T-helper 17 cell (primary cell): ENCODE data around the gene NUMB. TPM values are rescaled to one million over a fixed set of nuclear protein-coding genes. Genes with fewer than 3 reads are reported as not detected.

Experiments
- ATAC-seq: fragments of 150-1000 bp; cut with Tn5 transposase; 2 replicates; pipeline ENCODE4 v1.10.0; 2021; ENCODE audit warnings: mild to moderate bottlenecking, moderate library complexity
- DNase-seq, 3 donors: peaks; one replicate each; pipeline versions ENCODE4 v3.0.0 to v3.0.0-alpha.2; 2020 to 2021
- H3K9me3 ChIP-seq: one replicate; pipeline ENCODE4 v1.7.0; 2013; ENCODE audit warnings: low read length, mild to moderate bottlenecking; ENCODE audit not compliant: control insufficient read depth, poor library complexity, severe bottlenecking
- H3K27ac Mint-ChIP-seq: one replicate; pipeline ENCODE4 v1.8.0; 2022; ENCODE audit warnings: mild to moderate bottlenecking, moderate library complexity, mixed read lengths
- H3K27me3 Mint-ChIP-seq: one replicate; pipeline ENCODE4 v1.8.0; 2022; ENCODE audit warnings: mixed read lengths
- H3K36me3 Mint-ChIP-seq: one replicate; pipeline ENCODE4 v1.8.0; 2022; ENCODE audit warnings: low read depth, mixed read lengths
- H3K4me1 Mint-ChIP-seq: one replicate; pipeline ENCODE4 v1.8.0; 2022; ENCODE audit warnings: mild to moderate bottlenecking, mixed read lengths
- H3K4me3 Mint-ChIP-seq: one replicate; pipeline ENCODE4 v1.8.0; 2022; ENCODE audit warnings: mild to moderate bottlenecking, moderate library complexity, mixed read lengths
- total RNA-seq, 4 donors: library from RNA in 2 of 4; stranded (reverse) in 2 of 4; gene quantifications; one replicate each; pipeline ENCODE4 v1.2.3 and lab custom pipeline; 2022 to 2026

The NUMB gene
- total RNA-seq, 2 donors from 2014 or later, result 38.8 to 45.7 TPM

DNA sequence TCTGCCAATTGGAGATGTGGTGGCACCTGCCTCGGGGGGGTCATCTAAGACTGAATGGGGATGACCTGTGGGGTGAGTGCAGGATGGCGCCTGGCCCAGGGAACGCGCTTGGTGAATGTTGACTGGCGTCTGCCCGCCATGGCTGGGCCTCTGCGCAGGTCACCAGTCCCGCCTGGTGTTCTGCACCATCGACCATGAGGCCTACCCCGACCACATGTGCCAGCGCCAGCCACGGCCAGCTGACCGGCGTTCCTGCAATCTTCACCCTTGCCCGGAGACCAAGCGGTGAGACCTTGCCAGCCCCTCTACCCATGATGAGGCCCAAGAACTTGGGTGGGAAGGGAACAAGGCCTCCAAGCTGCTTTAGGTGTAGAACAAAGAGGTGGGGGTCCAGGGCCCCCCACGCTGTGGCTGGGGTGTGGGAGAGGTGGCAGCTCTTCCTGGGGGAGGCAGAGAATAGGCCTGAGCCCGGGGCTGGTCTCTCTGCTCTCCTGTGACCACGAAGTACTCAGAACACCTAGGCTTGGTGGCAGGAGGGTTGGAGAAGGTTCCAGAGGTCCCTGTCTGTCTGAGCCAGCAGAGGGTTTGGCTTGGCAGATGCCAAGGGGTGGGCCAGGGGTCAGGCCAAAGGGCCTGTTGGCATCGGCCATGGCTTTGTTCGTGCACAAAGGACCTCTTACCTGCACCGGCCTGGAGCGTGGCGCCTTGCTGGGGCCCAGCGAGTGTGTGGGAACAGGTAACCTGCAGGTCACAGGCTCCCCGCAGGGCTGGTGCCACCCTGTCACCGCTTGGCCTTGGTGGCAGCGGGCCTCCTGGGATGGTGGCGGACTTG, 205.6 kb downstream of the NUMB start:
- H3K9me3 ChIP-seq, result no peaks in the 10 kb centered on the region
- H3K4me1 Mint-ChIP-seq, result peaks cover 6% of the 10 kb centered on the region
- H3K36me3 Mint-ChIP-seq, result no peaks in the 10 kb centered on the region
- DNase-seq, result peak in 1 of 3 donors; percentile 4
- H3K27ac Mint-ChIP-seq, result no peak overlapping the region
- H3K4me3 Mint-ChIP-seq, result no peak overlapping the region
- no peaks in the 10 kb centered on the region for H3K27me3 Mint-ChIP-seq
- no peak for ATAC-seq

DNA sequence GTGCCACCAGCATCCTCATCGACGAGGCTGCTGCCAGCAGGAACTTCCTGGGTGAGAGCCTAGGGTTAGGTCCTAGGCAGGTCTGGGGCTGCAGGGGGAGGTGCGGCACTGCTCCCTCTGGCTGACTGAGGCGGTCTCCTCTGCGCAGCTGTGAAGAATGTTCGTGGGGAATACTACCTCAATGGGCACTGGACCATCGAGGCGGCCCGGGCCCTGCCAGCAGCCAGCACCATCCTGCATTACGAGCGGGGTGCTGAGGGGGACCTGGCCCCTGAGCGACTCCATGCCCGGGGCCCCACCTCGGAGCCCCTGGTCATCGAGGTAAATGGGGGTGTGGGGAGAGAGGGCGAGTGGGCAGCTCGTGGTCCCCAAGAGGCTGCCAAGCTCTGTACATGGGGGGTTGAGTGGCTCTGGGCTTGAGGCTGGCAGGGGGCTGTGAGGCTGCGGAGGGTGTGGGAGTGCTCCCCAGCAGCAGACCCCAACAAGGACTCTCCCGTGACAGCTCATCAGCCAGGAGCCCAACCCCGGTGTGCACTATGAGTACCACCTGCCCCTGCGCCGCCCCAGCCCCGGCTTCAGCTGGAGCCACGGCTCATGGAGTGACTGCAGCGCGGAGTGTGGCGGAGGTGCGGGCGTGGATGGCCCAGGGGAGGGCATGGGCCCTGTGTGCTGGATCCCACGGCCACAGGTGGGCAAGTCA, 206.7 kb downstream of the NUMB start:
- no peak for ATAC-seq
- H3K36me3 Mint-ChIP-seq, result no peaks in the 10 kb centered on the region
- peak in 1 of 3 donors; percentile 2 for DNase-seq
- H3K27me3 Mint-ChIP-seq, result peaks cover 3% of the 10 kb centered on the region
- H3K27ac Mint-ChIP-seq, result no peak overlapping the region
- no peaks in the 10 kb centered on the region for H3K9me3 ChIP-seq
- no peak overlapping the region for H3K4me3 Mint-ChIP-seq
- H3K4me1 Mint-ChIP-seq, result peaks cover 15% of the 10 kb centered on the region

DNA sequence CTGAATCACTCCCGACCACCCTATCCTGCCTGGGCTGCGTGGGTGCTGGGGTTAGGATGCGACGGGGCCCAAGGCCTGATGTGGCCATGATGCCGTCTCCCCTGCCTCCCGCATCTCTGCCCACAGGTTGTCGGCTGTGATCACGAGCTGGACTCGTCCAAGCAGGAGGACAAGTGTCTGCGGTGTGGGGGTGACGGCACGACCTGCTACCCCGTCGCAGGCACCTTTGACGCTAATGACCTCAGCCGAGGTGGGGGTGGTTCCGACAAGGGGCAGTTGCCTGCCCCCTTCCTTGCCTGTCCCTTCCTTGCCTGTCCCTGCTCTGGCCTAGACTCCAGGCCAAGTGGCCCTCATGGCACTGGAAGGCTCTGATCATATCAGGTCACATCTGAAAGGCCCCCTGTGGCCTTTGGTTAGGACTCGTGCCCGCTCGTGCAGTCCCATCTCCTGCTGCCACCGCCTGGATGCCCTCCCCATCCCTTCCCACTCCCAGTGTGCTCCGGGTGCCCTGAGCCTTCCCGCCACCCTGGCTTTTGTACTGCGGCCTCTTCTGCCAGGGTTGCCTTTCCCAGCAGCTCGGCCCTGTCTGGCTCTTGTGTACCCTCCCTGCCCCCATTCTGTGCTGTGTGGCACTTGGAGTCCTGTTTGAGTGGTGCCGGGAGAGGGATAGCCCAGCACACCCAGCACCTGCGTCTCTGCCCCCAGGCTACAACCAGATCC, 207.4 kb downstream of the NUMB start:
- peaks cover 7% of the 10 kb centered on the region for H3K27me3 Mint-ChIP-seq
- no peaks in the 10 kb centered on the region for H3K9me3 ChIP-seq
- H3K36me3 Mint-ChIP-seq, result no peaks in the 10 kb centered on the region
- peaks cover 19% of the 10 kb centered on the region for H3K4me1 Mint-ChIP-seq
- no peak overlapping the region for H3K4me3 Mint-ChIP-seq
- H3K27ac Mint-ChIP-seq, result no peak overlapping the region
- peak in 1 of 3 donors; percentile 8 for DNase-seq
- ATAC-seq, result no peak

DNA sequence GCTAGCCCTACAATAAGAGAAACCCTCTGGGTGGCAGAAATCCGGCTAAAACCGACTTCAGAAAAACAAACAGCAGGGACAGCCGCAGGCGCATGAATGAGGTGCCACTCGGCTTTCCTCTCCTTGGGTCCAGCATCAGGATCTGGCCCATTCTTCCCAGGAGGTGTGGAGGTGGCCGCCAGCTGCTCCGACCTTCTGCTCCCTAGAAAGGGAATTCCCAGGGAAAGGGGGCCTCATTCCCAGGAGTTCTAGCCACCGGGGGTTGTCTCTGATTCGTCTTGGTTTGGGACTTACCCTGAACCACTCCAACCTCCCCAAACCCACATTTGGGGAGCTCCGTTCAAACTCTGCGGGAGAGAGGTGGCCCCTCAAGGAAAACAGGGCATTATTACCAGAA, 208.0 kb downstream of the NUMB start:
- Mint-ChIP-seq H3K4me1 (peaks cover 18% of the 10 kb centered on the region), H3K27me3 (peaks cover 7% of the 10 kb centered on the region), H3K27ac (no peak overlapping the region), H3K36me3 (no peaks in the 10 kb centered on the region), H3K4me3 (no peak overlapping the region)
- ATAC-seq (no peak), DNase-seq (no peak)
- H3K9me3 ChIP-seq, result no peaks in the 10 kb centered on the region

DNA sequence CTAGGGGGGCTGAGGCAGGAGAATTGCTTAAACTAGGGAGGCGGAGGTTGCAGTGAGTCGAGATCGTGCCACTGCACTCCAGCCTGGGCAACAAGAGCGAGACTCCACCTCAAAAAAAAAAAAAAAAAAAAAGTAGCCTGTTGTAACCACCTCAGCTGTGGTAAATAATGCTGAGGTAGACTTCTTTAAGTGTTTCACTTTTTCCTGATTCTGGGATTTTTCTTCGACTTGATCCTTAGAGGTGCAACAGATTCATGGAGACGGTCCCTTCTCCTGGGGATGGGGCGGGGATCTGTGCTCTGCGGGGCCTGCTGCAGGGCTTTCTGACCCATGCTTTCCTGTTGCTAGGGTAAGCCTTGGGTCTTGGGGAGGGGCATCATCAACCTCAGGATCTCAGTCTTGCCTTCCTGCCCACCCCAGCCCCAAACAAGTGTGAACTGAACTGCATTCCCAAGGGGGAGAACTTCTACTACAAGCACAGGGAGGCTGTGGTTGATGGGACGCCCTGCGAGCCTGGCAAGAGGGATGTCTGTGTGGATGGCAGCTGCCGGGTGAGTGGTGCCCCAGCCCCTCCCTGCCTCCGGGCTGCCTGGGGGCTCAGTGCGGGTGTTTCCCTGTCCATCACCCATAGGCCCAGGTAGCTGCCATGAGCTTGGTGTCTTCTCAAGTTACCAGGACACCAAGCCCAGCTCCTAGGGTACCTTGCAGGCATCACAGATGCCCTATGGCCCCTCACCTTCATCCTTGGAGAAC, 208.6 kb downstream of the NUMB start:
- no peak for DNase-seq
- H3K9me3 ChIP-seq, result no peaks in the 10 kb centered on the region
- ATAC-seq, result no peak
- Mint-ChIP-seq H3K27me3 (peaks cover 10% of the 10 kb centered on the region), H3K4me3 (no peak overlapping the region), H3K4me1 (peaks cover 15% of the 10 kb centered on the region), H3K27ac (no peak overlapping the region), H3K36me3 (no peaks in the 10 kb centered on the region)

DNA sequence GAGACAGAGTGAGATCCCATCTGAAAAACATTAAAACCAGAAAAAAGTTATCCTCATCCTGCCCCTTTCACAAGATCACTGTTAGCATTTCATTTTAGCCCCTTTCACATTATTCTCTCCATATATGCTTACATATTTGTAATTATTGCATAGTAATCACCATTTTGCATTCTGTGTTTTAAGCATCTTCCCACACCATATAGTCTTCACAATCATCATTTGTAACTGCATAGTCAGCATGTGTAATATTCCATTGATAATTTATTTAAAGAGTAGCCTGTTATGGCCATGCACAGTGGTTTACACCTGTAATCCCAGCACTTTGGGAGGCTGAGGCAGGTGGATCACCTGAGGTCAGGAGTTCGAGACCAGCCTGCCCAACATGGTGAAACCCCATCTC, 209.2 kb downstream of the NUMB start:
- DNase-seq (no peak), ATAC-seq (no peak)
- H3K36me3 Mint-ChIP-seq, result no peaks in the 10 kb centered on the region
- H3K4me1 Mint-ChIP-seq, result peaks cover 15% of the 10 kb centered on the region
- H3K9me3 ChIP-seq, result no peaks in the 10 kb centered on the region
- H3K27ac Mint-ChIP-seq, result no peak overlapping the region
- H3K27me3 Mint-ChIP-seq, result peaks cover 17% of the 10 kb centered on the region
- no peak overlapping the region for H3K4me3 Mint-ChIP-seq

DNA sequence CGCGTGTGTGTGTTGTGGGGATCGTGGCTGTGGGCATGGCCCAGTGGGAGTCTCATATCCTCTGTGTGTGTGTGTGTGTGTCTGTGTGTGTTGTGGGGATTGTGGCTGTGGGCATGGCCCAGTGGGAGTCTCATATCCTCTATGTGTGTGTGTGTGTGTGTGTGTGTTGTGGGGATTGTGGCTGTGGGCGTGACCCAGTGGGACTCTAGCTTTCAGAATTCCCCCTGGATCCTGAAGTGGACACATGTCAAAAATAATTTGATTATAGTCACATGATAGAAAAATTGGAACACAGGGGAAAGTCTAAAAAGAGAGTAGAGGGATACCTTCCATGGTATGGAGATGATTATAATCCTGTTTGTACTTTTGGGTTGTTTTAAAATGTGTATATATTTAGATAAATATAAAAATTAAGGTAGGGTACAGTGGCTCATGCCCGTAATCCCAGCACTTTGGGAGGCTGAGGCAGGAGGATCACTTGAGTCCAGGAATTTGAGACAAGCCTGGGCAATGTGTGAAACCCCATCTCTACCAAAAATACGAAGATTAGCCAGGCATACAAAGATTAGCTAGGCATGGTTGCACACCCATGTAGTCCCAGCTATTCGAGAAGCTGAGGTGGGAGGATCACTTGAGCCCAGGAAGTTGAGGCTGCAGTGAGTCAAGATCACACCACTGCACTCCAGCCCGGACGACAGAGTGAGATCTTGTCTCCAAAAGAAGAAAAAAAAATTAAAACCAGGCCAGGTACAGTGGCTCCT, 210.1 kb downstream of the NUMB start:
- Mint-ChIP-seq H3K4me1 (peaks cover 18% of the 10 kb centered on the region), H3K4me3 (no peak overlapping the region), H3K27me3 (peaks cover 25% of the 10 kb centered on the region), H3K27ac (peak overlapping the region; percentile 19), H3K36me3 (no peaks in the 10 kb centered on the region)
- DNase-seq, result no peak
- no peaks in the 10 kb centered on the region for H3K9me3 ChIP-seq
- ATAC-seq, result no peak

DNA sequence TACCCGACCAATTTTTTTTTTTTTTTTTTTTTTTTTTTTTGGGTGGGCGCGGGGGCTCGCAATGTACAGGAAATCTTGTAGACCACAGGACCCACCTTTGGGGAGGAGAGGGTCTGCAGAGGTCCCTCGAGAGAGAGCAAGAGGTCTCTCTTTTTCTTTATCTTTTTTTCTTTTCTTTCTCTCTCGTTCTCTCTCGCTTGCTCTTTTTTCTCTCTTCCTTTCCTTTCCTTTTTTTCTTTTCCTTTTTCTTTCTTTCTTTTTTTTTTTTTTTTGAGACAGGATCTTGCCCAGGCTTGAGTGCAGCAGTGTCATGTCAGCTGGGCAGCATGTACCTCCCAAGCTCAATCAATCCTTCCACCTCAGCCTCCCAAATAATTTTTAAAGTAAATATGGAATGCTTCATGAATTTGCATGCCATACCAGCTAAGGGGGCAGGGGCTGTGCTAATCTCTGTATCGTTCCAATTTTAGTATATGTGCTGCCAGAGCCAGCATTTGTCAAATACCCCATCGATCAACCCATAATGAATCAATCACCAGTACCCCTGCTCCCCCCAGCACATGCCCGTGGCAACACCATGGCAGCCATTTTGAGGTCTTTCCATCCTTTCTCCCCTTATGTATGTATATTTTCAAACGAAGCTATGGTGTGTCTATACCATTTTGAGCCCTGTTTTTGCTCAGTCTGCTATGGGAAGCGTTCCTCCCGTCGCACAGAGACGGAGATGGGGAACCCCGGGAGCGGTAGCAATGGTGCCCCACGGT, 211.8 kb downstream of the NUMB start:
- H3K27me3 Mint-ChIP-seq, result peaks cover 42% of the 10 kb centered on the region
- H3K27ac Mint-ChIP-seq, result no peak overlapping the region
- peak in 1 of 3 donors; percentile 2 for DNase-seq
- ATAC-seq, result no peak
- no peaks in the 10 kb centered on the region for H3K9me3 ChIP-seq
- H3K4me3 Mint-ChIP-seq, result peak overlapping the region; percentile 78
- H3K36me3 Mint-ChIP-seq, result peaks cover 3% of the 10 kb centered on the region
- H3K4me1 Mint-ChIP-seq, result peaks cover 24% of the 10 kb centered on the region

DNA sequence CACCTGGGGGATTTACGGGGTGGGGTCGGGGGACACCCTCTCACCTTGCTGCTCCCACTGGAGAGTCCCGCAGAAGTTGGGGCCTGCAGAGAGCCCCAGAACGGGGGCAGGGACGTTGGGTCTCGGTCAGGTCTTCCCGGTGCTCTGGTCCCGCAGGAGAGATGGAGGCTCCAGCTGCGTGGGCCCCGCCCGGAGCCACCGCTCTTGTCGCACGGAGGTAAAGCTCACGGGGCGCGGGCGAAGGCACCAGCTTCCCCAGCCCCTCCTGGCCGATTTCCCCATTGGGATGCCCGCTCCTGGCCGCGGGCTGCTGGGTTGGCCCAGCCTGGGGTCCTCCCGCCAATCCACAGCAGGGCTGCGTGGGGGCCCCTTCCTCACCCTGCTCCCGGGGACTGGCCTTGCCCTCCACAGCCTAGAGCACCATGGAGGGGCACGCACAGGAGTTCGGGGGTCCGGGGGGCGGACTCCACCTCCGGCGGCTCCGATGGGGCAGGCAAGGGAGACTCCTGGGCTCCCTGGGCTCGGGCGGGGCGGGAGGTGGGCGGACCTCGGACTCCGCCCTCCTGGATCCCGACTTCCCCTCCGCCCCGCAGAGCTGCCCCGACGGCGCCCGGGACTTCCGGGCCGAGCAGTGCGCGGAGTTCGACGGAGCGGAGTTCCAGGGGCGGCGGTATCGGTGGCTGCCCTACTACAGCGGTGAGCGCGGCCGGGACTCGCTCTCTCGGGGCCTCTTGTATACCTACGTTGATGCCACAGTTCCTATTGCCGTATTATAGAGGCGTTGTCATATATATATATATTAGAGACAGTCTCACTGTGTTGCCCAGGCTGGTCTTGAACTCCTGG, 212.6 kb downstream of the NUMB start:
- peaks cover 4% of the 10 kb centered on the region for H3K36me3 Mint-ChIP-seq
- H3K27me3 Mint-ChIP-seq, result peaks cover 50% of the 10 kb centered on the region
- ATAC-seq (peak; percentile 83), DNase-seq (peak in 1 of 3 donors; percentile 18)
- no peak overlapping the region for H3K27ac Mint-ChIP-seq
- H3K4me3 Mint-ChIP-seq, result peak overlapping the region; percentile 78
- no peaks in the 10 kb centered on the region for H3K9me3 ChIP-seq
- peaks cover 24% of the 10 kb centered on the region for H3K4me1 Mint-ChIP-seq

DNA sequence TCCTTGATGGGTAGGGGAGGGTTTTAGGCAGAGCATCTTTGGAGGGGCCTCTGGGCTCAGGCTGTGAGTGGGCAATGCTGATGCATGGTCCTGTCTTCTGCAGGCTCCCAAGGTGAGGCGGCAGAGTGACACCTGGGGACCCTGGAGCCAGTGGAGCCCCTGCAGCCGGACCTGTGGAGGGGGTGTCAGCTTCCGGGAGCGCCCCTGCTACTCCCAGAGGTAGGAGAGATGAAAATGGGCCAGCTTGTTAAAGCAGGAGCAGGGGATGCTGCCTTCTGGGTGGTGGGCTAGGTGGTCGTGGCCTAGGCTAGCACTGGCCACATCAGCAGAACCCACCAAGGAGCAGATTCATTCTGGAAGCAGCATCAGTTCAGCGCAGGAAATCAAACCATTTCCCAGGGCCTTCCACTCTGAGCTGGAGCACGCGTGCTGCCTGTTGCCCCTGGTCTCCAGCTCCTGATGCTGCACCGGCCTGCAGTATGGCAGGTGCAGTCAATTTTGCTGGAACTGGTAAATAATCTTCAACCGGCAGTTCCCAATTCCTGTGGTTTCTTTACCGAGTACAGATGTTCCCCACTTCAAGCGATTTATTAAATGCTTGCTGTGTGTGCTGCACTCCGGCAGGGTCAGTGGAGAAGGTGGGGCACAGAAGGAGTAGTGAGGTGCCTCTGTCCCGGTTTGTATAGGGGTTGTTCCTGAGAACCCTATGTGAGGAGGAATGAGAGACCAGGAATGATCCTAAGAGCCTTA, 213.6 kb downstream of the NUMB start:
- H3K4me3 Mint-ChIP-seq, result peak overlapping the region; percentile 45
- H3K36me3 Mint-ChIP-seq, result peaks cover 4% of the 10 kb centered on the region
- peaks cover 59% of the 10 kb centered on the region for H3K27me3 Mint-ChIP-seq

DNA sequence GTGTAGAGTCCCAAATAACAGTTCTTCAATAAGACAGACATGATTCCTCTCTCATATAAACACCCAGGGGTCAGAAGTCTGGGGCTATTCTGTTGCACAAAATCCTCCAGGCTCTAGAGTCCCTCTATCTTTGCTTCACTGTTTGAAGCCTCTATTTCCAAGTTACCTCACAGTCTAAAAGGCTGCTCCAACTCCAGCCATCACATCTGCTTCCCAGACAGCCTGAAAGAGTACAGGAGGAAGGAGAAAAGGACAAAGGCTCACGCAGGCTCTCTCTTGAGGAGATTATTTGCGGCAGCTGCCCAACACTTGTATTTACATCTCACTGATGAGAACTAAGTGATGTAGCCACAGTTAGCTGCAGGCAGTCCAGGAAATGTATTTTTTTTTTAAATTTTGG, 214.6 kb downstream of the NUMB start:
- H3K4me1 Mint-ChIP-seq, result peaks cover 25% of the 10 kb centered on the region
- peaks cover 4% of the 10 kb centered on the region for H3K36me3 Mint-ChIP-seq
- no peak for ATAC-seq
- H3K4me3 Mint-ChIP-seq, result no peak overlapping the region
- peaks cover 68% of the 10 kb centered on the region for H3K27me3 Mint-ChIP-seq
- DNase-seq, result no peak
- no peak overlapping the region for H3K27ac Mint-ChIP-seq
- H3K9me3 ChIP-seq, result no peaks in the 10 kb centered on the region

More for the DNA sequence above, 213.6 kb downstream of the NUMB start:
- ATAC-seq (no peak), DNase-seq (no peak)
- no peaks in the 10 kb centered on the region for H3K9me3 ChIP-seq
- Mint-ChIP-seq H3K4me1 (peaks cover 24% of the 10 kb centered on the region), H3K27ac (no peak overlapping the region)
